NCI-H2171 treated with DMSO at 0.1 percent for 48 hours (cell line): ENCODE results near the gene EDDM3A.
"Not testable (repeated sequence)": the region's sequence is repeated elsewhere in the genome, so short reads cannot be mapped to it uniquely, and the experiment has no call there.

Experiments
- DNase-seq: peaks from one replicate; lab custom pipeline; 2025; lab: John Stamatoyannopoulos, UW

Gene EDDM3A

GRCh38 chr14:20733684-20734429 lies 11.8 kb upstream of the EDDM3A start:
- DNase-seq: no peak

- no peak for DNase-seq
Measured at GRCh38 chr14:20734430-20734806, 11.3 kb upstream of the EDDM3A start.

- DNase-seq: not testable (repeated sequence)
Measured at GRCh38 chr14:20738292-20738691, 7.4 kb upstream of the EDDM3A start.

GRCh38 chr14:20742132-20742531 lies 3.6 kb upstream of the EDDM3A start:
- DNase-seq: no peak

- DNase-seq: no peak
Measured at GRCh38 chr14:20743556-20743955, 2.1 kb upstream of the EDDM3A start.

- DNase-seq: no peak
Measured at GRCh38 chr14:20746566-20746965, 879 bp downstream of the EDDM3A start.

- DNase-seq: no peak
Measured at GRCh38 chr14:20748439-20748838, 2.8 kb downstream of the EDDM3A start.

- no peak for DNase-seq
Measured at GRCh38 chr14:20750194-20750593, 4.5 kb downstream of the EDDM3A start.

- no peak for DNase-seq
Measured at GRCh38 chr14:20751963-20752562, 6.4 kb downstream of the EDDM3A start.

GRCh38 chr14:20754308-20754707 lies 8.6 kb downstream of the EDDM3A start:
- no peak for DNase-seq

GRCh38 chr14:20755037-20755436 lies 9.3 kb downstream of the EDDM3A start:
- DNase-seq: no peak

GRCh38 chr14:20757965-20758364 lies 12.3 kb downstream of the EDDM3A start:
- DNase-seq: no peak

GRCh38 chr14:20759465-20759864 lies 13.8 kb downstream of the EDDM3A start:
- DNase-seq: not testable (repeated sequence)

- no peak for DNase-seq
Measured at GRCh38 chr14:20760950-20761349, 15.3 kb downstream of the EDDM3A start.

- no peak for DNase-seq
Measured at GRCh38 chr14:20768593-20768892, 22.9 kb downstream of the EDDM3A start.

- no peak for DNase-seq
Measured at GRCh38 chr14:20769421-20769820, 23.7 kb downstream of the EDDM3A start.

GRCh38 chr14:20772650-20773049 lies 27.0 kb downstream of the EDDM3A start:
- DNase-seq: no peak

GRCh38 chr14:20774258-20774824 lies 28.7 kb downstream of the EDDM3A start:
- no peak for DNase-seq

- DNase-seq: no peak
Measured at GRCh38 chr14:20775043-20775442, 29.4 kb downstream of the EDDM3A start.

GRCh38 chr14:20775901-20776300 lies 30.2 kb downstream of the EDDM3A start:
- DNase-seq: no peak

GRCh38 chr14:20781803-20782202 lies 36.1 kb downstream of the EDDM3A start:
- DNase-seq: no peak

- DNase-seq: no peak
Measured at GRCh38 chr14:20782280-20782890, 36.7 kb downstream of the EDDM3A start.

- DNase-seq: no peak
Measured at GRCh38 chr14:20787025-20787424, 41.3 kb downstream of the EDDM3A start.
